HG03432 (cell line): Measurements from ENCODE around the gene MGAT4C.
A peak's percentile ranks its signal among the peaks of the same experiment; 100 is the strongest.
"Not testable (repeated sequence)": the region's sequence is repeated elsewhere in the genome, so short reads cannot be mapped to it uniquely, and the experiment has no call there.

Experiments used
- ATAC-seq: cut with Tn5 transposase; IDR thresholded peaks from one replicate; pipeline ENCODE4 v1.9.1; 2021; ENCODE audit warnings: mild to moderate bottlenecking, moderate library complexity; ENCODE audit not compliant: unreplicated experiment

MGAT4C gene

GRCh38 chr12:86256163-86256562, at the start of gene MGAT4C:
TSS of gene MGAT4C (minus strand) at chr12:86256391.
- no peak for ATAC-seq

- ATAC-seq, result not testable (repeated sequence)
Measured at GRCh38 chr12:86296396-86296795, 40.2 kb upstream of the MGAT4C start.

GRCh38 chr12:86293682-86294240, 37.6 kb upstream of the MGAT4C start:
- no peak for ATAC-seq

- no peak for ATAC-seq
Measured at GRCh38 chr12:86292480-86292879, 36.3 kb upstream of the MGAT4C start.

- no peak for ATAC-seq
Measured at GRCh38 chr12:86290615-86291014, 34.4 kb upstream of the MGAT4C start.

GRCh38 chr12:86286119-86286518, 29.9 kb upstream of the MGAT4C start:
- ATAC-seq, result no peak

GRCh38 chr12:86283620-86284019, 27.4 kb upstream of the MGAT4C start:
- ATAC-seq, result no peak

- ATAC-seq, result no peak
Measured at GRCh38 chr12:86275356-86275755, 19.2 kb upstream of the MGAT4C start.

GRCh38 chr12:86265329-86265695, 9.1 kb upstream of the MGAT4C start:
- ATAC-seq, result no peak

GRCh38 chr12:86264451-86265328, 8.5 kb upstream of the MGAT4C start:
- no peak for ATAC-seq

- no peak for ATAC-seq
Measured at GRCh38 chr12:86261578-86261977, 5.4 kb upstream of the MGAT4C start.

GRCh38 chr12:86261142-86261541, 5.0 kb upstream of the MGAT4C start:
- no peak for ATAC-seq

- no peak for ATAC-seq
Measured at GRCh38 chr12:86260183-86260582, 4.0 kb upstream of the MGAT4C start.

GRCh38 chr12:86257134-86257533, 943 bp upstream of the MGAT4C start:
- ATAC-seq, result no peak

- no peak for ATAC-seq
Measured at GRCh38 chr12:86254399-86255107, 1.6 kb downstream of the MGAT4C start.

GRCh38 chr12:86249851-86250250, 6.3 kb downstream of the MGAT4C start:
- peak; percentile 84 for ATAC-seq

GRCh38 chr12:86249276-86249675, 6.9 kb downstream of the MGAT4C start:
- ATAC-seq, result no peak

- ATAC-seq, result no peak
Measured at GRCh38 chr12:86247871-86248270, 8.3 kb downstream of the MGAT4C start.

GRCh38 chr12:86241600-86241999, 14.6 kb downstream of the MGAT4C start:
- no peak for ATAC-seq

GRCh38 chr12:86234316-86234855, 21.8 kb downstream of the MGAT4C start:
- no peak for ATAC-seq

GRCh38 chr12:86233126-86233525, 23.1 kb downstream of the MGAT4C start:
- ATAC-seq, result no peak
